Lower lobe of right lung (tissue), 2 donors: ENCODE results near the gene KLC4. TPM values are rescaled to one million over a fixed set of nuclear protein-coding genes. Genes with fewer than 3 reads are reported as not detected.

Source experiments
- ATAC-seq, 2 donors: fragments of 200-7000 bp; cut with Tn5 transposase; one replicate each; pipeline ENCODE4 v1.9.1; 2020 to 2022; ENCODE audit warnings: mild to moderate bottlenecking in 2 of 2, moderate library complexity in 2 of 2
- DNase-seq: peaks from one replicate; pipeline ENCODE4 v3.0.0-alpha.2; 2020
- H3K27ac ChIP-seq: fragments of 200-600 bp; one replicate; pipeline ENCODE4 v1.8.0; 2022
- H3K27me3 ChIP-seq: fragments of 200-600 bp; one replicate; pipeline ENCODE4 v1.8.0; 2022; ENCODE audit warnings: low read depth
- H3K36me3 ChIP-seq: fragments of 200-600 bp; one replicate; pipeline ENCODE4 v1.8.0; 2022; ENCODE audit warnings: mild to moderate bottlenecking
- H3K4me1 ChIP-seq: fragments of 200-600 bp; one replicate; pipeline ENCODE4 v1.8.0; 2022
- H3K4me3 ChIP-seq: fragments of 200-600 bp; one replicate; pipeline ENCODE4 v1.8.0; 2022; ENCODE audit warnings: mild to moderate bottlenecking
- H3K9me3 ChIP-seq: fragments of 200-600 bp; one replicate; pipeline ENCODE4 v1.8.0; 2022
- intact Hi-C: fragments of 100-400 bp; cut with DNase I; formaldehyde crosslinking; loops from one replicate; pipeline ENCODE4 v1.11.0; 2022
- total RNA-seq: library from RNA; stranded (reverse); fragmentation: NEBNext Ultra II Directional; extraction: Animal tissue kit (Norgen Biotek cat#: 25700); gene quantifications from one replicate; pipeline ENCODE4 v1.2.1, GENCODE V29; 2021
- TF ChIP-seq, protein P1 (sequence below): fragments of 200-600 bp; IDR thresholded peaks from one replicate; pipeline ENCODE4 v1.8.0; 2022; ENCODE audit warnings: antibody characterized with exemption, mild to moderate bottlenecking
- donor health status: DM: no; HTN: yes; CAD: no; lungs with severe emphysema.

The KLC4 gene
- total RNA-seq, 1 donor from 2014 or later = 45.2 TPM

DNA sequence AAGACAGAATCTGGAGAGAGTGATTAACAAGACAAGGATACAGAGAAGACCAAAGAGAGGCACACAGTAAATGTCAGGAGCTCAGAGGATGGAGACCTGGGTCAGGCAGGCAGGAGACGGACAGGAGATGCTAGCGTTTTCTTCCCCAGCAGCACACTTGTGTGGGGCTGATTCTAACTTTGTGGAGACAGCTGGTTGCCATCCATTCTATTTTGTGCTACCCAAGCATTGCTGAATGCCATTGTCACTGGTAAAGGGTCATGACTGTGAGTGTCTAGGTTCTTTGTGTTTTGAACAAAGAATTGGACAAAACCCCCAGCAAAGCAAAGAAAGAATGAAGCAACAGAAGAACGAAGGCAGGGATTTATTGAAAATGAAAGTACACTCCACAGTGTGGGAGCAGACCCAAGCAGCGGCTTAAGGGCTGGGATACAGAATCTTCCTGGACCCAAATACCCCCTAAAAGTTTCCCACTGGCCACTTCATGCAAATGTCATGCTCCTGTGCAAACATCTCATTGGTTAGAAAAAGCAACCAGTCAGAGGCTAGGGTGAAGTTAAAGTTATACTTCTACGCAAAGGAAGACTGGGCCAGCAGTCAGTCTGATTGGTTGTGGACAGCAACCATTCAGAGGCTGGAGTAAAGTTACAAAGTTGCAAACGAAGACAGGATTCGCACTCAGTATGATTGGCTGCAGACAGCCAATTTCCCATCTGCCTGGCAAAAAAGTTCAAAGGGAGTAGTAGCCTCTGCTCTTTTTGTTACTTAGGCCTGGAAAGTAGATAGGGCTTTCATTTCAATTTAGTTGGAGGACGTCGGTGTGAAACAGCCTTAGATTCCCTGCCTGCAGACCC, 34.2 kb downstream of the KLC4 start:
- TF ChIP-seq, protein P1, sequence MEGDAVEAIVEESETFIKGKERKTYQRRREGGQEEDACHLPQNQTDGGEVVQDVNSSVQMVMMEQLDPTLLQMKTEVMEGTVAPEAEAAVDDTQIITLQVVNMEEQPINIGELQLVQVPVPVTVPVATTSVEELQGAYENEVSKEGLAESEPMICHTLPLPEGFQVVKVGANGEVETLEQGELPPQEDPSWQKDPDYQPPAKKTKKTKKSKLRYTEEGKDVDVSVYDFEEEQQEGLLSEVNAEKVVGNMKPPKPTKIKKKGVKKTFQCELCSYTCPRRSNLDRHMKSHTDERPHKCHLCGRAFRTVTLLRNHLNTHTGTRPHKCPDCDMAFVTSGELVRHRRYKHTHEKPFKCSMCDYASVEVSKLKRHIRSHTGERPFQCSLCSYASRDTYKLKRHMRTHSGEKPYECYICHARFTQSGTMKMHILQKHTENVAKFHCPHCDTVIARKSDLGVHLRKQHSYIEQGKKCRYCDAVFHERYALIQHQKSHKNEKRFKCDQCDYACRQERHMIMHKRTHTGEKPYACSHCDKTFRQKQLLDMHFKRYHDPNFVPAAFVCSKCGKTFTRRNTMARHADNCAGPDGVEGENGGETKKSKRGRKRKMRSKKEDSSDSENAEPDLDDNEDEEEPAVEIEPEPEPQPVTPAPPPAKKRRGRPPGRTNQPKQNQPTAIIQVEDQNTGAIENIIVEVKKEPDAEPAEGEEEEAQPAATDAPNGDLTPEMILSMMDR = no peak
- intact Hi-C loops = no loop called here
- ATAC-seq (peak; percentile 30 to 48), DNase-seq (no peak)
- peak overlapping the region; percentile 60 for H3K27ac ChIP-seq
- no peaks in the 10 kb centered on the region for H3K36me3 ChIP-seq
- no peaks in the 10 kb centered on the region for H3K27me3 ChIP-seq
- peak overlapping the region; percentile 42 for H3K4me3 ChIP-seq
- H3K9me3 ChIP-seq = no peaks in the 10 kb centered on the region
- H3K4me1 ChIP-seq = peaks cover 74% of the 10 kb centered on the region

DNA sequence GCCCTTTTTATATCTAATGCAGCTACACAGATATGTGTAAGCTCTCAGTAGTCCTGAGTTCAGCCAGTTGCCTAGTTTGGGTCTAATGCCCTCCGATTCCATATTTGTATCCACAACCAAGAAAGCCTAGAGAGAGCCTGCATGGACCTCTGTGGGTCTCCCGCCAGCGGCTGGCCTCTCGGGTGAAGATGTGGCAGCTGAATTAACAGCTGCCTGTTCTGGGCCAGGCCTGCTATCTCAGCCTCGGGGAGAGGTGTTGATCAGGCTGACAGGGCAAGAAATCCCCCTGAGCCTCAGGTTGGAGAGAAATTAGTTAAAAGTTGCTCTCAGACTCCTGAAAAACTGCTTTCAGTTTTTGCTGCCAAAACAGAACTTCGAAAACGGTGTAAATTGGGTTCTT, 36.5 kb downstream of the KLC4 start:
- Histone ChIP-seq H3K27ac (peak overlapping the region; percentile 78), H3K4me3 (peak overlapping the region; percentile 37), H3K27me3 (no peaks in the 10 kb centered on the region), H3K9me3 (no peaks in the 10 kb centered on the region), H3K36me3 (no peaks in the 10 kb centered on the region), H3K4me1 (peaks cover 53% of the 10 kb centered on the region)
- ATAC-seq = no peak
- intact Hi-C loops = no loop called here
- DNase-seq = no peak
- TF ChIP-seq, protein P1 = no peak

GRCh38 chr6:43096451-43097097, 37.1 kb downstream of the KLC4 start:
- Histone ChIP-seq H3K27me3 (no peaks in the 10 kb centered on the region), H3K36me3 (no peaks in the 10 kb centered on the region), H3K4me3 (peak overlapping the region; percentile 37), H3K9me3 (no peaks in the 10 kb centered on the region), H3K27ac (peak overlapping the region; percentile 78), H3K4me1 (peaks cover 47% of the 10 kb centered on the region)
- peak; percentile 69 for DNase-seq
- peak; percentile 89 to 90 for ATAC-seq
- TF ChIP-seq, protein P1 = no peak
- intact Hi-C loops = no loop called here

GRCh38 chr6:43097098-43097489, 37.7 kb downstream of the KLC4 start:
- Histone ChIP-seq H3K9me3 (no peaks in the 10 kb centered on the region), H3K36me3 (no peaks in the 10 kb centered on the region), H3K4me1 (peaks cover 43% of the 10 kb centered on the region), H3K27me3 (no peaks in the 10 kb centered on the region), H3K27ac (peak overlapping the region; percentile 78), H3K4me3 (peak overlapping the region; percentile 37)
- TF ChIP-seq, protein P1 = no peak
- no peak for DNase-seq
- intact Hi-C loops = no loop called here
- peak; percentile 3 to 6 for ATAC-seq

DNA sequence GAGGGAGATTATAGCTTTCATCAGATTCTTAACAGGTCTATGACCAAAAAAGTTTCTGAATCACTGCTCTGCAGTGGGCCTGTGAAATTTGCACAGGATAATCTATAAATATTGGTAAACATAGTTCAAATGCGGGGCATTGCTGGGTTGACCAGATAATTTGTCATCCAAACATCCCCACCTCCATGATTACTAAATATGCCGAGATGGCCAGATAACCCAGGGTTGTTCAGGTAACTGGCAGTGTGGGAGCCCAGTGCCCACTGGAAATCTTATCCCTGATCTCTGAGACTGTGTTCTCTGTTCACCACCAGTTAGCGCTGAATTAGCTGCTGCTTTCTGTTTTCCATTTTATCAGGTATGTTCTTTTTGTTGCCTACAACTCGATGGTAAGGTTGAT, 38.1 kb downstream of the KLC4 start:
- ATAC-seq (no peak), DNase-seq (no peak)
- Histone ChIP-seq H3K27ac (peak overlapping the region; percentile 78), H3K9me3 (no peaks in the 10 kb centered on the region), H3K36me3 (no peaks in the 10 kb centered on the region), H3K4me3 (no peak overlapping the region), H3K27me3 (no peaks in the 10 kb centered on the region), H3K4me1 (peaks cover 43% of the 10 kb centered on the region)
- intact Hi-C loops = no loop called here
- TF ChIP-seq, protein P1 = no peak
